ENCODE data around the gene LYSMD1. TPM values are rescaled to one million over a fixed set of nuclear protein-coding genes. Genes with fewer than 3 reads are reported as not detected.
"Not testable (repeated sequence)": the region's sequence is repeated elsewhere in the genome, so short reads cannot be mapped to it uniquely, and the experiment has no call there.

The LYSMD1 gene
- total and polyA plus RNA-seq, 2 donors (not counting 3 experiments of a cell fraction or from before 2014, with no cell fraction given): 1.7 to 8.2 TPM

- no peak overlapping the region for H3K27ac ChIP-seq (ENCODE audit: insufficient read depth, low read depth, low read length)
- H3K4me3 ChIP-seq (replicated peaks in 1 of 3; ENCODE audit: insufficient read depth in 1 of 3, low read depth in 1 of 3, low read length in 3 of 3): no peak overlapping the region
- H3K36me3 ChIP-seq (ENCODE audit: control insufficient read depth in 2 of 2, extremely low read depth in 1 of 2, insufficient read depth in 2 of 2, low read length in 2 of 2): peaks cover 9% of the 10 kb centered on the region in 2 experiments
- FAIRE-seq: no peak
- CTCF ChIA-PET: no interaction called here
- H3K27me3 ChIP-seq (ENCODE audit: control insufficient read depth in 2 of 2, insufficient read depth in 2 of 2, low read length in 2 of 2): no peaks in the 10 kb centered on the region
- DNase-seq (ENCODE audit: low read depth, low spot score): no peak
- no peak overlapping the region for H2AFZ ChIP-seq (ENCODE audit: low read depth, low read length)
- no peak overlapping the region for H3K9ac ChIP-seq (replicated peaks; ENCODE audit: extremely low read depth, insufficient read depth, low read length)
- H3K79me2 ChIP-seq (ENCODE audit: control insufficient read depth, insufficient read depth, low read length): peaks cover 82% of the 10 kb centered on the region
- POLR2A ChIA-PET: no interaction called here
- no peaks in the 10 kb centered on the region for H3K9me3 ChIP-seq (replicated peaks; ENCODE audit: control insufficient read depth, insufficient read depth, low read length)
- no peaks in the 10 kb centered on the region for H3K4me1 ChIP-seq (ENCODE audit: control insufficient read depth, extremely low read depth, insufficient read depth, low read length)
- H4K20me1 ChIP-seq (replicated peaks; ENCODE audit: control insufficient read depth, extremely low read depth, insufficient read depth, low read length): peaks cover under 1% of the 10 kb centered on the region
- BruUV-seq (replicated peaks): no TSS peak
- no peaks in the 10 kb centered on the region for H3K9me1 ChIP-seq (replicated peaks; ENCODE audit: control insufficient read depth, extremely low read depth, insufficient read depth, low read length)
- intact Hi-C loops (cut with micrococcal nuclease): no loop called here
- dilution Hi-C loops (cut with MboI; ENCODE audit: extremely low pct_ligation_motif_present, low sequenced_read_pairs): no loop called here
- TF ChIP-seq MYC (IDR thresholded peaks at IDR 0.05; ENCODE audit: low read depth, low read length): no peak
- no peak for TF ChIP-seq MAX (IDR thresholded peaks at IDR 0.05; ENCODE audit: insufficient read depth, insufficient read length)
- no peak for TF ChIP-seq CTCF (IDR thresholded peaks at IDR 0.05; ENCODE audit: extremely low read depth in 1 of 2, insufficient read depth in 1 of 2, low read depth in 1 of 2, low read length in 2 of 2)
- TF ChIP-seq GATA2 (IDR thresholded peaks at IDR 0.05; ENCODE audit: insufficient read depth, insufficient read length, low read depth, low read length): no peak
- TF ChIP-seq EZH2 (IDR thresholded peaks at IDR 0.05; ENCODE audit: borderline replicate concordance, low read depth, low read length, severe bottlenecking): no peak
- no peak for TF ChIP-seq FOS (IDR thresholded peaks at IDR 0.05; ENCODE audit: borderline replicate concordance, insufficient read depth, low read length)
- TF ChIP-seq POLR2AphosphoS5 (IDR thresholded peaks at IDR 0.05; ENCODE audit: insufficient read depth, low read depth, low read length): no peak
- no peak for TF ChIP-seq JUN (IDR thresholded peaks at IDR 0.05; ENCODE audit: borderline replicate concordance, insufficient read depth, insufficient read length, low read depth)
- no peak for TF ChIP-seq POLR2A (IDR thresholded peaks at IDR 0.05; ENCODE audit: low read depth, low read length)
- H3K4me2 ChIP-seq (ENCODE audit: insufficient read depth, low read length): no peak overlapping the region
Measured at GRCh38 chr1:151210830-151211229, 45.1 kb upstream of the LYSMD1 start.

GRCh38 chr1:151205381-151205965 is 39.8 kb upstream of the LYSMD1 start:
- H3K27ac ChIP-seq (ENCODE audit: insufficient read depth, low read depth, low read length); H3K9me3 ChIP-seq (replicated peaks; ENCODE audit: control insufficient read depth, insufficient read depth, low read length); DNase-seq (ENCODE audit: low read depth, low spot score); H3K4me2 ChIP-seq (ENCODE audit: insufficient read depth, low read length); intact Hi-C loops (cut with micrococcal nuclease); POLR2A ChIA-PET; BruUV-seq (replicated peaks); H3K9ac ChIP-seq (replicated peaks; ENCODE audit: extremely low read depth, insufficient read depth, low read length); H3K9me1 ChIP-seq (replicated peaks; ENCODE audit: control insufficient read depth, extremely low read depth, insufficient read depth, low read length); dilution Hi-C loops (cut with MboI; ENCODE audit: extremely low pct_ligation_motif_present, low sequenced_read_pairs); FAIRE-seq; H3K27me3 ChIP-seq (ENCODE audit: control insufficient read depth in 2 of 2, insufficient read depth in 2 of 2, low read length in 2 of 2); H2AFZ ChIP-seq (ENCODE audit: low read depth, low read length); H3K4me3 ChIP-seq (replicated peaks in 1 of 3; ENCODE audit: insufficient read depth in 1 of 3, low read depth in 1 of 3, low read length in 3 of 3): not testable (repeated sequence)
- CTCF ChIA-PET: interaction anchor here (1.0 to 1.6 kb wide), 2 partner anchors 11 to 106 kb away, joined by 3 read pairs; no protein-coding TSS in a partner anchor
- peaks cover 9 to 14% of the 10 kb centered on the region in 2 experiments for H3K36me3 ChIP-seq (ENCODE audit: control insufficient read depth in 2 of 2, extremely low read depth in 1 of 2, insufficient read depth in 2 of 2, low read length in 2 of 2)
- peaks cover 13% of the 10 kb centered on the region for H4K20me1 ChIP-seq (replicated peaks; ENCODE audit: control insufficient read depth, extremely low read depth, insufficient read depth, low read length)
- peaks cover 11% of the 10 kb centered on the region for H3K4me1 ChIP-seq (ENCODE audit: control insufficient read depth, extremely low read depth, insufficient read depth, low read length)
- peaks cover 88% of the 10 kb centered on the region for H3K79me2 ChIP-seq (ENCODE audit: control insufficient read depth, insufficient read depth, low read length)
